Measurements from ENCODE around the gene SRL.

The SRL gene

GRCh38 chr16:4180511-4180910, 61.4 kb downstream of the SRL start:
- no peak for TF ChIP-seq EZH2phosphoT487 (IDR thresholded peaks at IDR 0.05; ENCODE audit: borderline replicate concordance, low read length)
- no peak for TF ChIP-seq CTCF (IDR thresholded peaks at IDR 0.05; ENCODE audit: low read depth, low read length, poor library complexity, severe bottlenecking)
- H3K4me1 ChIP-seq (ENCODE audit: control insufficient read depth, low read length), result peaks cover 9% of the 10 kb centered on the region
- H3K27ac ChIP-seq (ENCODE audit: low read depth, low read length), result no peak overlapping the region
- H3K36me3 ChIP-seq (ENCODE audit: control insufficient read depth, low read length), result no peaks in the 10 kb centered on the region
- peaks cover 13% of the 10 kb centered on the region for H3K27me3 ChIP-seq (ENCODE audit: control insufficient read depth, low read length)
- no peak overlapping the region for H3K4me3 ChIP-seq (ENCODE audit: low read length)
- H3K79me2 ChIP-seq (ENCODE audit: control insufficient read depth, low read length), result no peaks in the 10 kb centered on the region
- H3K4me2 ChIP-seq (ENCODE audit: low read length), result no peak overlapping the region
- no peaks in the 10 kb centered on the region; the same call in 1 of the 2 replicates for H3F3A ChIP-seq (ENCODE audit: control insufficient read depth, insufficient read depth)
- H3K9me3 ChIP-seq (ENCODE audit: control insufficient read depth, insufficient read depth, low read length), result no peaks in the 10 kb centered on the region
- no peaks in the 10 kb centered on the region for H3K9me2 ChIP-seq (replicated peaks; ENCODE audit: control insufficient read depth, low read length)
- H4K20me1 ChIP-seq (ENCODE audit: control insufficient read depth, insufficient read depth, low read depth, low read length), result no peaks in the 10 kb centered on the region

GRCh38 chr16:4179763-4180260, 62.1 kb downstream of the SRL start:
- no peaks in the 10 kb centered on the region for H3K79me2 ChIP-seq (ENCODE audit: control insufficient read depth, low read length)
- H3K4me2 ChIP-seq (ENCODE audit: low read length), result no peak overlapping the region
- no peak overlapping the region for H3K4me3 ChIP-seq (ENCODE audit: low read length)
- H3K36me3 ChIP-seq (ENCODE audit: control insufficient read depth, low read length), result no peaks in the 10 kb centered on the region
- peaks cover 11% of the 10 kb centered on the region for H3K27me3 ChIP-seq (ENCODE audit: control insufficient read depth, low read length)
- peaks cover 9% of the 10 kb centered on the region for H3K4me1 ChIP-seq (ENCODE audit: control insufficient read depth, low read length)
- no peaks in the 10 kb centered on the region; the same call in 1 of the 2 replicates for H3F3A ChIP-seq (ENCODE audit: control insufficient read depth, insufficient read depth)
- no peaks in the 10 kb centered on the region for H3K9me3 ChIP-seq (ENCODE audit: control insufficient read depth, insufficient read depth, low read length)
- H3K27ac ChIP-seq (ENCODE audit: low read depth, low read length), result no peak overlapping the region
- no peaks in the 10 kb centered on the region for H4K20me1 ChIP-seq (ENCODE audit: control insufficient read depth, insufficient read depth, low read depth, low read length)
- H3K9me2 ChIP-seq (replicated peaks; ENCODE audit: control insufficient read depth, low read length), result no peaks in the 10 kb centered on the region
- TF ChIP-seq CTCF (IDR thresholded peaks at IDR 0.05; ENCODE audit: low read depth, low read length, poor library complexity, severe bottlenecking) (no peak), EZH2phosphoT487 (IDR thresholded peaks at IDR 0.05; ENCODE audit: borderline replicate concordance, low read length) (no peak)

GRCh38 chr16:4179020-4179419, 62.9 kb downstream of the SRL start:
- H3K9me3 ChIP-seq (ENCODE audit: control insufficient read depth, insufficient read depth, low read length), result no peaks in the 10 kb centered on the region
- TF ChIP-seq CTCF (IDR thresholded peaks at IDR 0.05; ENCODE audit: low read depth, low read length, poor library complexity, severe bottlenecking) (no peak), EZH2phosphoT487 (IDR thresholded peaks at IDR 0.05; ENCODE audit: borderline replicate concordance, low read length) (no peak)
- peaks cover 9% of the 10 kb centered on the region for H3K27me3 ChIP-seq (ENCODE audit: control insufficient read depth, low read length)
- no peaks in the 10 kb centered on the region for H3K36me3 ChIP-seq (ENCODE audit: control insufficient read depth, low read length)
- H3K4me3 ChIP-seq (ENCODE audit: low read length), result no peak overlapping the region
- no peak overlapping the region for H3K27ac ChIP-seq (ENCODE audit: low read depth, low read length)
- peaks cover 8% of the 10 kb centered on the region for H3K4me1 ChIP-seq (ENCODE audit: control insufficient read depth, low read length)
- no peaks in the 10 kb centered on the region for H4K20me1 ChIP-seq (ENCODE audit: control insufficient read depth, insufficient read depth, low read depth, low read length)
- no peak overlapping the region for H3K4me2 ChIP-seq (ENCODE audit: low read length)
- H3K79me2 ChIP-seq (ENCODE audit: control insufficient read depth, low read length), result no peaks in the 10 kb centered on the region
- H3F3A ChIP-seq (ENCODE audit: control insufficient read depth, insufficient read depth), result no peaks in the 10 kb centered on the region; the same call in 1 of the 2 replicates
- no peaks in the 10 kb centered on the region for H3K9me2 ChIP-seq (replicated peaks; ENCODE audit: control insufficient read depth, low read length)

Data from DOHH2 (cell line).